ENCODE results near the gene RAB24. TPM values are rescaled to one million over a fixed set of nuclear protein-coding genes. Genes with fewer than 3 reads are reported as not detected.
"Not testable (repeated sequence)": the region's sequence is repeated elsewhere in the genome, so short reads cannot be mapped to it uniquely, and the experiment has no call there.

RAB24 gene
- 16.1 TPM for total RNA-seq

DNA sequence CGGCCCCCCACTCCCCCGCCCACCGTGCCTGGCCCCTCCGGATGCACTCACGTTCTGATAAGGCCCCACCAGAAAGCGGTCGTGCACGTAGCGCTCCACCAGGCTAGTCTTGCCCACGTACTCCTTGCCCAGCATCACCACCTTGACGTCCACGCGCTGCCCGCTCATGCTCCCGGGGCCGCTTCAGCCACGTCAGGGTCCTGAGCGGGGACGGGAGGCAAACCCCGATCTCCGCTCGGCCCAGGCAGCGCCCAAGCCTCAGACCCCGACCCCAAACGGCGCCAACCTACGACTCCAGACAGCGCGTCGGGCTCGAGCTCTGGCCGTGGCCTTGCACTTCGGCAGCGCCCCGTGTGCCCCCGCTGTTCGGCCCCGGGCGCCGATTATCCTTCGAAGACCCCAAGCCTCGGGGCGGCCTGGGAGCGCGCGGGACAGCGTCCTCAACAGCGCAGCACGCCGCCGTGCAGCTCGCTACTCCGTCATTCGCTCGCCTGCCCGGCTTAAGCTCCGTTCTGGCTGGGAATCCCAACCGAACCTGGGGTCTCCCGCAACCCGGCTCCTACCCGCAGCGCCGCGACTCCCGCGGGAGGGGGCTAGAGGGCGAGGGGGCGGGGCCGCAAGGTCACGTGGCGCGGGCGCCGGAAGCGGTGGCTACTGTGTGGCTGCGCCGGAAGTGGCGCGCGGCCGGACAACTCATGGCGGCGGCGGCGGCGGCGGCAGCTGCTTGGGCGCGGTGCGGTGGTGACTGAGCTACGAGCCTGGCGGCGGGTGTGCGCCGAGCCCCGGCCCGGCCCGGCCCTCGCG, at the start of gene RAB24, which contains the start of gene PRELID1:
Gene RAB24 (minus strand): TSS at position 599 of the 804 bp plus-strand sequence. CDS start 431 bp downstream, at position 168.
Gene PRELID1 (plus strand): TSS at position 679 of the 804 bp plus-strand sequence. CDS start 187 bp downstream, outside the sequence.
- DNase-seq = peak; percentile 71

DNA sequence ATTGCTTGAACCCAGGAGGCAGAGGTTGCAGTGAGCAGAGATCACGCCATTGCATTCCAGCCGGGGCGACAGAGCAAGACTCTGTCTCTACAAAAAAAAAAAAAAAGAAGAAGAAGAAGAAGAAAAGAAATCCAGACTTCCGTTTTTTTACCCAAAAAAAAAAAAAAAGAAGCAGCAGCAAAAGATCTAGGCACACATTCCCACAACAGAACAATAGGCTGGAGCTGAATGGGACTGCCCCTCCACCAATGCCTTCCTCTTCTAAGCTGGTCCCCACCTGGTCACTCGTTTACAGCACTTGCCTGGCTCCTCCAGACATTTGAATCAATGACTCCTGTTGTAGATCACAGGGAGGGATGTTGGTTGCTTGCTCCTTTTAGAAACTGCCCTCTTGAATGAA, 49.6 kb upstream of the RAB24 start:
- no peak for DNase-seq

DNA sequence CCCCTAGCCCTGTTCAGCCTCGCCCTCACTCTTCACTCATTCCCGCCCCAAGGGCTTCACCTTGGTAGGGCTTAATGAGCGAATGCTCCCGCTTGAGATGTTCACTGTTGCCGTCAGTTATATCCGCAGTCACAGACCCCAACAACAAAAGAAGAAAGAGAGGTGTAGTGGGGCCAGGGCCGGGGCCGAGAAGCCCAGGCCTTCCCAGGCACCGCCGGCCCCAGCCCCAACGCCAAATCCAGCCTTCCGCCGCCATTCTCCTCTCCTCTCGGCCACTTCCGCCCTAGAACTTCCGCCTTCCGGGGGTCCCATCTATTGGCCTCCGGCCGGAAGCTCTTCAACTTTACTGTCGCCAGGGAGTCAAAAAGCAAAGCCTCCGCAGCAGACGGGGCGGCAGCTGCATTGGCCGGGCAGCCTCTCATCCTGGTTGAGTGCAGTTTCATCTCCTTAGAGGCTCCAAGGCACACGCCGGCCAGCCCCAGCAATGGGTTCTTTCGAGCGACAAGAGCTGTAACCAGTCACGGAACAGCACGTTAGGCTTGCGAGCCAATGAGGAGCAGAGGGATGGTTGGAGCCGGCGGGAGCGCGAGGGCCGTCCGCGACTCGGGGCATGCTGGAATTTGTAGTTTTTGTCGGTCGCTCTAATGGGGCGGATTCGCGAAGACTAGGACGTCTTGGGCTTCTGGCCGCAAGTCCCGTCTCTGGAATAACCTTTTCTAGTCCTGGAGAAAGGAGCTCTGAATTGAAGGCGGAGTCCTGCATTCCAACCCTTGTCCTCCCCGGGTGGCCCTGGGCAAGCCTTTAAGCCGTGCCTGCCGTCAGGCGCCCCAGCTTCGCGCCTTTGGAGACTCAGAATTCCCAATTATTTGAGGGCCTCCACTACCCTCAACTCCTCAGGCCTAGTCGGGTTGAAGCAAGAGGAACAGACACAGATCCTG, 48.1 kb upstream of the RAB24 start, which contains the start of gene LMAN2:
Gene LMAN2 (minus strand): TSS at position 277 of the 938 bp plus-strand sequence. CDS start 21 bp downstream, at position 256.
- DNase-seq = peak; percentile 92

DNA sequence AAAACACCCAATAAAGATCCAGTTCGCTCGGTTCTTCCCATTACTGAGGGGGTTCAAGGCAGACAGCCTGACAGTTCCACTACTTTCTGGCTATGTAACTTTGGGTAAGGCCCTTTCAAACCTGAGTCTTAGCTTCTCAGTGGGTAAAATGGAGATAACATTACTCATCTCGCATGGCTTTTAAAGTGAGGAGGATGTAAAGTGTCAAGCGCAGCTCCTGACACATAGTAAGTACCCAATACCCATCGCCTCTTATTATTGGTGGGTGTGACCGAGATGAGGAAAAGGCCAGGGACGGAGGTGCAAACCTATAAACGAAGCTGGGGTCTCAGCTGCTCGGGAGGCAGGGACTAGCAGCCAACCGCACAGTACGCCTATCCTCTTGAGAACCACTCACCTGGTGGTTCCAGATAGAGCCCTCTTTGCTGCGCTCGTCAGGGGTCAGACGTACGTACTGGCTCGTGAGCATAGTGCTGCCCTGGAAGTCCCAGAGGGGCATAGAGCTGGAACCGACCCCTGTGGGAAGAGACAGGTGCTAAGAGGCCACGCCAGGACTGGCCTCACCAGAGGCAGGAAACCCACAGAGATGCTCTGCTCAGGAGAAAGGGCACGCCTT, 47.4 kb upstream of the RAB24 start:
- DNase-seq = no peak

DNA sequence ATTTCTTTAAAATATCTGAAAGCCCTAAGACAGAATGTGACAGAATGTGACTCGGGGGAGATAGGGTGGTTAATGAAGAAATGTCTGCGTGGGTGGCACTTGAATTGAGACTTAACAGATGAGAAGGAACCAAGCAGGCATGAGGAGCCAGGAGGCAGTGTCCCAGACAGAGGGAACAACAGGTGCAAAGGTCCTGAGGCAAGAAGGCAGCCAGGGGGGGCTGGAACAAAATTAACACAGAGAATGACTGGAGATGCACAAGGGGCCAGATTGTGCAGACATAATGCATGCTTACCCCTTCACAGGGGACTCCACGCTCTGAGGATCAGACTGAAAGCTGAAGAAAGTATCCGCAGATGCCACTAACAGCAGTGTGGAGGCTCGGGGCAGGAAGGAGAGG, 46.2 kb upstream of the RAB24 start:
- DNase-seq = no peak

DNA sequence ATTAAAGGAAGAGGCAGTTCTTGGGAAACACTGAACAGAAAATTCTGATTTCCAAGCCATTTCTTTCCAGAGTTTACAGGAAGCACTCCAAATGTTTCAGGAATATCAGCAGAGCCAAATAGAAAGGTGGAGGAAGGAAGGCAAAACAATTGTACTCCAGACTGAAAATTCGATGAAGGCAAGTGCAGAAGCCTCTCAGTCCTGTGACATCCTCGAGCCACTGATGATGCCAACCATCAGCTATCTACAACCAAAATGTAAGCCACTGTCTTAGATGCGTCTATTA, 45.8 kb upstream of the RAB24 start:
- no peak for DNase-seq

DNA sequence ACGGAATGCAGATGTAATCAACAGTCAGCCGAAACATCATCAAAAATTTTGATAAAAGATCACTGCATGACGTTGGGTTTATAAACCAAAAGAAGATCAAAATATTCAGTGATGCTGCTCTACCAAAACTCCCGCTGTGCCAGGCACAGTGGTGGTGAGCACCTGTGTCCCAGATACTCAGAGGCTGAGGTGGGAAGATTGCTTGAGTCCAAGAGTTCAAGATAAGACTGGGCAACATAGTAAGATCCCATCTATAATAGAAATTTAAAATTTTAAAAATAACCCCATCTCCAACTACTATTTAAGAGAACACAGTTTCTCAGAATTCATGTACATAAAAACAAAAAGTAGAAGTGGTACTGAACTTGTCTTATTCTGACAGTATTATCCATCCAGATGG, 44.2 kb upstream of the RAB24 start:
- DNase-seq = no peak

DNA sequence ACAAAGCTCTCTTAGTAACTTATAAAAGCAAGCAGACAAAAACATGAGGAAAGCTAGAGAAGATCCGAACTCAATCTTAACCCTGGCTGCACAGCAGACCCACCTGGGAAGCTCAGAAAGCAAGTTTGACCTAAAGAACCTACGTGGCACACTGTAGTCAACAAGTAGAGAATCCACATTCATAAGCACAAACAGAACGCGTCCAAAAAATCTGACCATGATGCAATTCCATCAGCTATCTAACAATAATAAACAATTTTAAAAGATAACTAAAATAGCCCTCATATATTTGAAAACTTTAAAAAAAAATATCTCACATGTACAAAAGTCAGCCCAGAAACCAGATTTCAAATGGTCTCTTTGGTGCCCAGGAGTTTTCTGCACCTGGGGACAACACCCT, 43.3 kb upstream of the RAB24 start:
- no peak for DNase-seq

DNA sequence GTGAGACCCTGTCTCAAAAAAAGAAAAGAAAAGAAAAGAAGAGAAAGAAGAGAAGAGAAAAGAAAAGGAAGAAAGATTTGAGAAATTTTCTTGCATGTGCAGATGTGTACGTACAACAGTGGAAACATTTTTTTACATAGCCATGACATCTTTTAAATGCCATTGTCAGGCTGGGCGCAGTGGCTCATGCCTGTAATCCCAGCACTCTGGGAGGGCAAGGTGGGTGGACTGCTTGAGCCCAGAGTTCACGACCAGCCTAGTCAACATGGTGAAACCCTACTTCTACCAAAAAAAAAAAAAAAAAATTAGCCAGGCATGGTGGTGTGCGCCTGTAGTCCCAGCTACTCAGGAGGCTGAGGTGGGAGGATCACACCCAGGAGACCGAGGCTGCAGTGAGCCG, 41.4 kb upstream of the RAB24 start:
- no peak for DNase-seq

DNA sequence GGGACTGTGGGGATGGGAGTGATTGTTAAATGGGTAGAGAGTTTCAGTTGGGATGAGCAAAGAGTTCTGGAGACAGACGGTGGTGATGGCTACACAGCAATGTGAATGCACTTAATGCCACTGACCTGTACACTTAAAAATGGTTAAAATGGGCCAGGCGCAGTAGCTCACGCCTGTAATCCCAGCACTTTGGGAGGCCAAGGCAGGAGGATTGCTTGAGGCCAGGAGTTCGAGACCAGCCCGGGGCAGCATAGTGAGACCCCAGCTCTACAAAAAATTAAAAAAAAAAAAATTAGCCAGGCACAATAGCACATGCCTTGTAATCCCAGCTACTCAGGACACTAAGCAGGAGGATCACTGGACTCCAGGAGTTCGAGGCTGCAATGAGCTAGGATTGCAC, 40.3 kb upstream of the RAB24 start:
- DNase-seq = no peak

DNA sequence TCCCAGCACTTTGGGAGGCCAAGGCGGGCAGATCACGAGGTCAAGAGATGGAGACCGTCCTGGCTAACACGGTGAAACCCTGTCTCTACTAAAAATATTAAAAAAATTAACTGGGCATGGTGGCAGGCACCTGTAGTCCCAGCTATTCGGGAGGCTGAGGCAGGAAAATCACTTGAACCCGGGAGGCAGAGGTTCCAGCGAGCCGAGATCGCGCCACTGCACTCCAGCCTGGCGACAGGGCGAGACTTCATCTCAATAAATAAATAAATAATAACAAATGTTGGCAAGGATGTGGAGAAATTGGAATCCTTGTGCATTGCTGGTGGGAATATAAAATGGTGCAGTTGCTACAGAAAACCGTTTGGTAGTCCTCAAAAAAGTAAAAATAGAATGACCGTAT, 39.5 kb upstream of the RAB24 start:
- not testable (repeated sequence) for DNase-seq

DNA sequence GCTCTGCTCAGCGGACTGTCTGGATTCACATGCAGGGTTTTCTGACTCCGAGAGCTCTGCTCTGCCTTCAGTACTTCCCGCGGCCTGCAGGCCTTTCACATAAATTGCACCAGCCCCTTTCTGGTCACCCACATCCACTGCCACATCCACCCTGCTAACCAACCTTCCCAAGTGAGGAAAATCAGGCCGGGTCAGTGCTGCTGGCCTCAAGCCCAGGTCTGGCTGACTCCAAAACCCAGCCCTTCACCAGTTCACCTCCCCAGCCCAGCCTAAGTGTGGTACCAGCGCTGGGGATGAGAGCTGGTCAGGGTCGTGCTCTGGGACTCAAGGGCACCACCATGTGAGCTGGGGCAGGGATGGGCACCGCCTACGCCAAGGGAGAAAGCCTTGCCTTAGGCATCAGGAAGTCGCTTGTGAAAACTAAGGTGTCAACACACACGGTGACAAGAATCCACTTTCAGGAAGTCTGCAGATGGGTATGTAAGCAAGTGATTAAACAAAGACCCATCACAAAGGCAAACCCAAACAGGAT, 35.7 kb upstream of the RAB24 start:
- no peak for DNase-seq

DNA sequence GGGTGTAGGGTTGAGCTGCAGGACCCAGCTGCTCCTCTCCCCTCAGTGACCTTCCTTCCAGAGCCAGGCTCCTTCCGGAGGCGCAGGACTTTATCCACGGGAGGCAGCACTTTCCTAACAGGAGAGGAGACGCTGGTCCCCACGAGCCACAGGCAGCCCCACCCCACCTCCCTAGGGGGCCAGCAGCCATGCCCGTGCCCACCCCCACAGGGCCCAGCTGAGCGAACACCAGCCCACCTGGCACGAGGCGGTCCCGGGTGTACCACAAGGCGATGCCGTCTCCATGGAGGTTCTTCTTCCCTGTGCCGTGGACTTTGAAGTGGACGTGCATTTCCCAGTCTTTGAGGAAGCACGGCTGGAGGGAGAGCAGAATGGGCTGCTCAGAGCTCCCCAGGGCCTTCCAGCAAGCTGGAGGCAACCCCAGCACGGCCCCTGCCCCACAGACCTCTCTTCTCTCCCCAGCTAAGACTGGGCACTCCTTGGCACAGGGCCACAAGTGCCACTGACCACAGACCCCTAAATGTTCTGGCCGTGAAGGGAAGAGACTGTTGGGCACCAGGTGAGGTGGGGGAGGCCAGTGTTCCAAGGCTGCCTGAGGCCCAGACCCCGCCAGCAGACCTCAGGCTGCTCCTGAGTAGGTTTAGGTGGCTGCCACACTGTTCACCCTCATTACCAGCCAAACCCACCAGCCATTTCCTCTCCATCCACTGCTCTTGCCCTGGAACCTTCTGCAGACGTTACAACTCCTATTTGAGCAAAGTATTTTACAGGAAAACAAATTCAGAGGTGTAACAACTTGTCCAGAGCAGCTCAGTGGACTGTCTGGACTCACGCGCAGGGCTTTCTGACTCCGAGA, 35.0 kb upstream of the RAB24 start:
- DNase-seq = no peak

DNA sequence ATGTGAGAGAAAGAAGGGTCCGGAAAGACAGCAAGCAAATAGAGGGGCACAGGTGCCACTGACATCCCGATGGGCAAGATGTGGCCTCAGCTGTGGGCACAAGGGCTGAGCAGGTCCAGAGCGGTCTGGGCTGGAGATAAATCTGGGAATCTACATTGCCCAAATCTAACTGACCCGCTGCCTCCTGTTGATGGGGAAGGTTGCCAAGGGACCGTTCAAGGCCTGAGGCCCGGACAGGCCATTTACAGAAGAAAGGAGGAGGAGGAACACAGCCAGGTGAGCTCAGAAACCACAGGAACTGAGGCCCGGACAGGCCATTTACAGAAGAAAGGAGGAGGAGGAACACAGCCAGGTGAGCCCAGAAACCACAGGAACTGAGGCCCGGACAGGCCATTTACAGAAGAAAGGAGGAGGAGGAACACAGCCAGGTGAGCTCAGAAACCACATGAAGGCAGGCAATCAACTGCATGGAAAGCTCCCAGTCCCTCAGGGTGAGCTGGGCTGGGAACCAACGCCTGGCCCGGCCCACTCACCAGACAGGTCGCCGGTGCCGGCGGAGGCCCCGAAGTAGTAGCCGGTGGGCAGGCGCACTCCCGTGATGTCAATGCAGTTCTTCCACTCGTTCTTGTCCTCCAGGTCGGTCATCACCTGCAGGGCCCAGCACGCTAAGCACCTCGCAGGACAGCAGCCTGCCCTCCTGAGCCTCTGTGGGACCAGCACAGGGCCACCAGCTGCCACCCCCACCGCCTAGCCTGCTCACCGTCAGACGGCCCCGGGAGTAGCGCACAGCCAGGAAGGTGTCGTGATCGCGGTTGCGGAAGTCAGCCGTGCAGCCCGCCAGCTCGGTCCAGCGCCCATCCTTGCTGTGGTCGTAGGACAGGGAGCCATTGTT, 33.3 kb upstream of the RAB24 start:
- no peak for DNase-seq

DNA sequence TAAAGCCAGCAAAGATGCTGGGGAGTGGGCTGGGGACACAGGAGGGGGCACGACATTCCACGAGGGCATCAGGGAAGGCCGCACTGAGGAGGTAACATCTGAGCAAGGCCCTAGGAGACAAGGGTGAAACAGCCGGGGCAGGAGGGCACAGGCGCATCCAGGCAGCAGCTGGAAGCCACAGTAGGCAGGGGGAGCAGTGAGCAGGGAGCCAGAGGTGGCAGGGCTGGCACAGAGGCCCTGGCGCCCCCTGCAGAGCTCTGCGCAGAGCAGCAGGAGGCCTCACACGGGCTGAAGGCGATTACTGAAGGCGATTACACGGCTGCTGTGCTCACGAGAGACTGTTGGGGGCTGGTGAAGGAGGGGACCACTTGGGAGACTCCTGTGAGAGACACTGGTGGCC, 32.6 kb upstream of the RAB24 start:
- DNase-seq = no peak

DNA sequence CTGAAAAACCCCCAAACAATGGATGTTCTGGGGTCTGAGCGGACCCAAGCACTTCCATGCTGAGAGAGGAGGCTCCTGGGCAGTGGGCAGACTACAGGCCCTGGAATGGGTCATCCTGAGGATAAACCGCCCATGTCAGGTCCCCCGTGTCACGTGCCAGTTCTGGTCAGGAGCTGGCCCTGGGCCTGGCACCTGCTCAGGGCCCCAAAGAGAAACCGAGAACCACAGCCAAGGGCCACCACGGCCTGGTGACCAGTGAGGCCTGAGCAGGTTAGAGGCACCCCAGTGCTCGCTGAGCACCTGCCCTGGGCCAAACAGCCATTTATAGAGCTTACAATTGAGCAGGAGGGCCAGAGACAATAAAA, 32.2 kb upstream of the RAB24 start:
- DNase-seq = no peak

DNA sequence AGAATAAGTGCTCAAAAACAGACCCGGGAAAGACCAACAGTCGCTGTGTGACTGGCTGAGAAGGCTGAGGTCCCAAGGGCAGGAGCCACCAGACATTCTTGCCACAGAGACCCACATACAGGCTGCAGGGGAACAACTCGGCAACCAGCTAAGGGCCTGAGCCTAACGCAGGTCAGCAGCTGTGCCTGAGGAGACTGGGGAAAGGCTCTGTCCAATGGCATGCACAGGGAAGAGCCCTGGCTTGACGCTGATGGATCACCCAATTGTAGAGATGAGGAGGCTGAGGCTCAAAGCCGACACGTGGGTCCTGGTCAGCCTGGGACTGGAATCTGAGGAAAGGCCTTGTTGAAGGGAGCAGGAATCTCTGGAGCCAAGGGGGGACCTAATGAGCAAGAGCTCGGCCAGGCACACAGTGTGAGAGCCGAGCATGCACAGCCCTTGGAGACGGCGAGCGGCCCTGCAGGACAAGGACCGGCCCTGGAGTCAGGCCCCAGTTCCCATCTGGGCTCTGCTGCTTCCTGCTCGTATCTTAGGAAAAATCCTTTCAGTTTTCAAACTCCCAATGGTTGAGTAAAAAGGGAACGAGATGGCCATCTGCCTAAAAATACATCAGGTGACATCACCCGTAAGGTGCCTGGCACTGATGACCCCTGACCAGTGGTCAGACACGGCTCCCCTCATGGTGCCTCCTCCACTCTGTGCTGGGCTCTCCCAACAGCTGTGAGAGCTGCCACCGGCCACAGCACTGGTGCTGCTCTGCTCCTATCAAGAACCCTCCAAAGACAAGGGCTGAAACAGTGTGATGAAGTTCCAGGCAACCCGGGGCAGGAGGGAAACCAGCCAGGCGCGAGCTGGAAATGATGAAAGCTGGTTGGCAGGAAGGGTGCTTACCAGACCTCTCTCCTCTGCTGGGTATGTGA, 31.5 kb upstream of the RAB24 start:
- no peak for DNase-seq

DNA sequence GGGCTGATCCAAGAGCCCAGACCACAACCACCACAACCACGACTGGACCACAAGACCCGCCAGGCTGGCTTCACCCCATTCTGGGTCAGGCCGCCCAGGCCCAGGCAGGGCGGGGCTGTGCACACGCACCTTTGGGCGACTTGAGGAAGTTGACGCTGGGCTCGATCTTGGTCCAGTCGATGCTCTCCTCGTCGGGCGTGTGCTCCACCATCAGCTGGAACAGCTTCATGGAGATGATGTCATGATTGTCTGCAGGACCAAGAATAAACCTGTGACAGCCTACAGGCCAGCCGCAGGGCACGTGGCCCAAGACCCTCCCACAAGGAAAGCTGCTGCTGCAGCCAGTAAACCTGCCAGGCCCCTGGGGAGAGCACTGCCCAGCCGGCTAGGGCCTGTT, 30.6 kb upstream of the RAB24 start:
- no peak for DNase-seq

DNA sequence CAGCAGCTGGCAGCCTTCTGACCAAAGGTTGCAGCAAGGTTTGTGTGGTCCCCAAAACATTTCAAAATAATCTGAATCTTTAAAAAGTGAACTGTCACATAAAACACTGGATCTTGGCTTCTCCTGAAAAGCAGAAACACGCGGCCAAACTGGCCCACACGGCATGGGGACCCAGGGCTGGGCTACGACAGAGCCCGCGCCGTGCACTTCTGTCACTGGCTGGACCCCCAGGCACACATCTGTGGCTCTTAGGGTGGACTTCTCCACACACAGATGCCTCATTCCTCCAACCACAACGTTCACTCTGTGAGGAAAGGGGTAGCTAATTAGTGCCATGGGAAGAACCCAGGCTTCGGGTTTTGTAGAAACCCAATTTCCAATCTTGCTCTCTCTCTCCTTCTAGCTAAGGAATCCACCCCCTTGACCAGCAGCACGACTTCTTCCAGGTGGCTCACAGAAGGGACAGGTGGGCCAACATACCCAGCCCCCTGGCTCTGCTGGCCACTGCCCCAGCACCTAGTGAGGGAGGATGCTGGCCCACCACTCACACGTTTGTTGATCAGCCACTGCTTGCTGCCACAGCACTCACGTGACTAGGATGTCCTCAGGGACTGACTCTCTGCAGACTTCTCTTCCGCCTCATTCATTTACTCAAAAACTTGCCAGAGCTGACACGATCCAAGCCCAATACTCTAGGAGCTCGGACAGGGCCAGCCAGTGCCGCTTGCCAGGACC, 30.1 kb upstream of the RAB24 start:
- no peak for DNase-seq
